CD4-positive, alpha-beta T cell treated with Interleukin-17A for 4 hours (primary cell): ENCODE results near the gene SEC24C.
"Not testable (repeated sequence)": the region's sequence is repeated elsewhere in the genome, so short reads cannot be mapped to it uniquely, and the experiment has no call there.

Experiments used
- DNase-seq: peaks from one replicate; pipeline ENCODE4 v3.0.0-alpha.2; 2020; ENCODE audit warnings: mixed read lengths

SEC24C gene, protein sequence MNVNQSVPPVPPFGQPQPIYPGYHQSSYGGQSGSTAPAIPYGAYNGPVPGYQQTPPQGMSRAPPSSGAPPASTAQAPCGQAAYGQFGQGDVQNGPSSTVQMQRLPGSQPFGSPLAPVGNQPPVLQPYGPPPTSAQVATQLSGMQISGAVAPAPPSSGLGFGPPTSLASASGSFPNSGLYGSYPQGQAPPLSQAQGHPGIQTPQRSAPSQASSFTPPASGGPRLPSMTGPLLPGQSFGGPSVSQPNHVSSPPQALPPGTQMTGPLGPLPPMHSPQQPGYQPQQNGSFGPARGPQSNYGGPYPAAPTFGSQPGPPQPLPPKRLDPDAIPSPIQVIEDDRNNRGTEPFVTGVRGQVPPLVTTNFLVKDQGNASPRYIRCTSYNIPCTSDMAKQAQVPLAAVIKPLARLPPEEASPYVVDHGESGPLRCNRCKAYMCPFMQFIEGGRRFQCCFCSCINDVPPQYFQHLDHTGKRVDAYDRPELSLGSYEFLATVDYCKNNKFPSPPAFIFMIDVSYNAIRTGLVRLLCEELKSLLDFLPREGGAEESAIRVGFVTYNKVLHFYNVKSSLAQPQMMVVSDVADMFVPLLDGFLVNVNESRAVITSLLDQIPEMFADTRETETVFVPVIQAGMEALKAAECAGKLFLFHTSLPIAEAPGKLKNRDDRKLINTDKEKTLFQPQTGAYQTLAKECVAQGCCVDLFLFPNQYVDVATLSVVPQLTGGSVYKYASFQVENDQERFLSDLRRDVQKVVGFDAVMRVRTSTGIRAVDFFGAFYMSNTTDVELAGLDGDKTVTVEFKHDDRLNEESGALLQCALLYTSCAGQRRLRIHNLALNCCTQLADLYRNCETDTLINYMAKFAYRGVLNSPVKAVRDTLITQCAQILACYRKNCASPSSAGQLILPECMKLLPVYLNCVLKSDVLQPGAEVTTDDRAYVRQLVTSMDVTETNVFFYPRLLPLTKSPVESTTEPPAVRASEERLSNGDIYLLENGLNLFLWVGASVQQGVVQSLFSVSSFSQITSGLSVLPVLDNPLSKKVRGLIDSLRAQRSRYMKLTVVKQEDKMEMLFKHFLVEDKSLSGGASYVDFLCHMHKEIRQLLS

DNA sequence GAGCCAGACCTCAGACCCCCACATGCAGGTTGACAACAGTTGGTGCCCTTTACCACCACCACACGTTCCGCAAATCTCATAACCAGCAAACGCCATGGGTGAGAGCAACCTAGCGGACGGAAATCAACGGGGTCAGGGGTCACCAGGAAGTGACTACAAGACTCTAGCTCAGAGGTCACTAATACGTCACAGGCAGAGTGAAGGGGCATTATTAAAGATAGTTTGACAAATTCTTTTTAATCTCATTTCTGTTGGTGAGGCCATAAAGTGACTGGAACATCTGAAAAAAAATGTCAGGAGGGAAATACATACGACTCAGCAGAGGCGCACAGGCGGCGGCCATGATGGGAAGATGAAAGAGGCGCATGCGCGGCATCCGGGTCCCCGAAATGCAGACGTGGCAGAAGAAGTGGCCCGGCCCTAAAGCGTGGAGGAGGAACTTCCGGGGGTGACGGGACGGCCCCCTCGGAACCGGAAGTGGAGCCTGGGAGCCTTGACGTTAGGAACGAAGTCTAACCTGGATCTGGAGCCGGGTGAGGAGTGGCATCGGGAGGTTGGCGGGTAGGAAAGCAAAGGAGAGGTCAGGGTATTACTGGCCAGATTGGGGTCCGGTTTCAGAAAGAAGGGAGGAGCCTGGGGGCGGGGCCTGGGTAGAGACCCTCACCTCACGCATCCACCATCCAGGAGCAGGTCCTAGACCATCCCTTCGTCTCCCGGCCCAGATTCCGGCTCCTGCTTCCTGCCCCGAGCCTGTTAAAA is at the start of gene SEC24C:
SEC24C (plus strand) TSS at position 468 of the 759 bp plus-strand sequence. CDS start 2,461 bp downstream, outside the sequence.
- peak; percentile 93 for DNase-seq

DNA sequence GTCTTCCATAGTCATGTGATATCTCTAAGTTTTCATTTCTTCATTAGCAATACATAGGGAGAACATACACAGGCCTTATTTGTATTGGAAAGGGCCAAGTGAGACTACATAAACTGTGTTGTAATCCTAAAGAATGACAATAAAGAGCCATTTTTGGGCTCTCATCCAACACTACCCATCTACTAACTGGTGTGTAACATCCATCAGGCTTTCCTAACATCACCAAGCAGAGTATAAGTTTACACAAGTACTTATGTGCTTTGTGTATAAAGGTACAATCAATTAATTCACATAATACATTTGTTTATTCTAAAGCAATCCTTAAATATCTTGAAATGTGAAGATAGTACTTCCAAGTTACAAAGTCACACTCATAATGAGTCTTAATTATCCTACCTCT is 48.9 kb upstream of the SEC24C start:
- DNase-seq, result not testable (repeated sequence)

DNA sequence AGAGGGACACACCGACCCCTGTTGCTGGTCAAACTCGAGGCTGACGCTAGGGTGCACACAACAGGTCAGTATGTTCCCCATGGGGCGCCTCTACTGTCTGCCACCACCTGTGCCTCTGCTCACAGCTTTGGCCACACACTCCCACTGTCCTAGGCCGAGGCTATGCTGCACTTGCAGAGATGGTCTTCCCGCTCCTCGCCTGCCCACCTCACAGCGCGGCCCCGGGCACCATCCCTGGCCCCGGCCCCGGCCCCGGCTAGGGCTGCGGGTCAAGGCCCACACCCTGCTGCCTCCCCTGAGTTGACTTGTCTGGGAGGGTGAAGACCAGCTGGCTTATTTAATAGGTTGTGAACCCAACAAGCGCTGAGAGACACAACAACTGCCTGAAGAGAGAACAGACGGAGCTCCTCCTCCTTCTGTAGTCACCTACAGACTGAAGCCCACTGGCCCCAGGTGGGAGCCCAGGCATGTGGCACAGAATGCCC is 46.5 kb upstream of the SEC24C start, which contains the start of gene AGAP5:
AGAP5 (minus strand) TSS at position 435 of the 485 bp plus-strand sequence; CDS start at position 81, 354 bp downstream.
- not testable (repeated sequence) for DNase-seq

DNA sequence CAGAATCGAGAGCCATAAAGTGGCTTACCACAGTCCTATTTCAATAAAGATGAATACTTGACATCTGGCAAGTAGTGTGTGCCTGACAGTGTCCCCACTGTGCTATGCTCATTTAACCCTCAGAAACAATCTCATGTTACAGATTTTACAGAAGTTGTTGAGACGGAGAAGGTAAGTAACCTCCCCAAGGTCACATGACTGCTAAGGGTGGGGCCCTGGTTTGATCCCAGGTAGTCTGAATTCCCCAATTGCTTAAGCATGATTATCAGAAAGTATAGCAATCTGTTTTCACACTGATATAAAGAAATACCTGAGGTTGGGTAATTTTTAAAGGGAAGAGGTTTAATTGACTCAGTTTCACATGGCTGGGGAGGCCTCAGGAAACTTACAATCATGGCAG is 45.4 kb upstream of the SEC24C start:
- DNase-seq, result not testable (repeated sequence)

DNA sequence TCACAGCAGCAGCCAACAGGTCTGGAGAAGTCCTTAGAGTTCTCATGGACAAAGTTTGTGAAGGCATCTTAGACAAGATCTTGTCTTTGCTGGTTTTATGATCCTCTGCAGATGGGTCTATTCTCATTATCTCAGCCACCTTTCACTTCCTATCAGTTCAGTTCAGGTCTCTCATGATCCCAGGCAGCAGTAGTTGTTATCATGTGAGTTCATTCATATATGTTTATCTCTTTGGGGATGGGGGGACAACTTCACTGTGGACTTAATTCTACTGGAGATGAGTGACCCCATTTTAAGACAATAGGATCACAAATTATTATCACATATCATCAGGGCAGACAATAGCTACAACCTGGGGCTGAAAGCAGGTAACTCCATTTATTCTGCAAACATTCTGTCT is 40.2 kb upstream of the SEC24C start:
- DNase-seq, result not testable (repeated sequence)

DNA sequence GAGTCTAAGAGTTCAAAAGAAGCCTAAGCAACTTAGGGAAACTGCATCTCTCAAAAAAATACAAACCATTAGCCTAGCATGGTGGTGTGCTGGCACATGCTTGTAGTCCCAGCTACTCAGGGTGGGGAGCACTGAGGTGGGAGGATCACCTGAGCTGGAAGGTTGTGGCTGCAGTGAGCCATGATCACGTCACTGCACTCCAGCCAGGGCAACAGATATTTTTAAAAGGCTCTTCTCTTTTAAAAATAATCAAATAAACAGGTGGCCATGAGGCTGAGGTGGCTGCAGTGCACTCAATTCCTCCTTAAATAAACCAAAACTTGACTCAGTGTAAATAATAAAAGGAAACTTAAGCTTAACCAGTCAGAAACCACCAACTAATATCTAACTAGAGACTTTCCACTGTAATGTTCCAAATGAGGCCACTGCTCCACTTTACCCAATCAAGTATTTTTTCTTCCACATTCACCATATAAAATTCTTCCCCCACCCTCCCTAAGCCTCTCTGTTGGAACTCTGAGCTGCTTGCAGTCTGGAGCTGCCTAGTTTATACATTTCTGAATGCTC is 38.6 kb upstream of the SEC24C start:
- DNase-seq, result not testable (repeated sequence)

DNA sequence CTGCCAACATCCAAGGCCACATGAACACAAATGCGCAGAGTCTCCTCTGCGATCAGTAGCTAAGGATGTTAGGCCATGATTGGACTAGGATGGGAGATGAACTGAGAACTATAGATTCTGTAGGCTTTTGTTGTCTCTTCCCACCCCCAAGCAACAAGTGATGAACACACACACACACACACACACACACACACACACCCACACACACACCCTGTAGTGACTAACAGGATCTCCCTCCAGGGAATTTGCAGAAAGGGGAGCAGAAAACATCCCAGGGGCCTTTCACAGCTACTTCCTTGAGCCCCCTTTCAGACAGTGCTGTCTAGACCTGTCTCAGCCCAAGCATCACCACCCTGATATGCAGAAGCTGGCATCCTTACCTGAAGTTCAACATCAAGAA is 37.7 kb upstream of the SEC24C start:
- DNase-seq, result not testable (repeated sequence)

DNA sequence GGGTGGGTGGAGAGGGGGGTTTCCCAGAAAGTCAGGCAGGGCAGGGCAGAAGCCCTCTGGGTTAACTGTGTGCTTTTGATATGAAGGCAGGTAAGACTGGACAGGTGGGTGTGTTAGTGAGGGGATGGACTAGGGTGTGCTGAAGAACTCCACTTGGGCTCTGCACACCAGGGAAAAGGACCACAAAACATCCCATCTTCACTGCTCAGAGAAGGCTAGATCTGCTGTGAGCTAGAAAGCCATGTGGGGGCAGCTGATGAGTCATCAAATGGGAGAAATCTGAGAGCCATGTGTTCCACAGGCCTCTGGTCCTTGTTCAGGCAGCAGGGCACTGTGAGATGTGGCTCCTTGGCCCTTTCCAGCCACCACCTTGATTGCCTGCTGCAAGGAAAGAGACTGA is 36.5 kb upstream of the SEC24C start:
- not testable (repeated sequence) for DNase-seq

DNA sequence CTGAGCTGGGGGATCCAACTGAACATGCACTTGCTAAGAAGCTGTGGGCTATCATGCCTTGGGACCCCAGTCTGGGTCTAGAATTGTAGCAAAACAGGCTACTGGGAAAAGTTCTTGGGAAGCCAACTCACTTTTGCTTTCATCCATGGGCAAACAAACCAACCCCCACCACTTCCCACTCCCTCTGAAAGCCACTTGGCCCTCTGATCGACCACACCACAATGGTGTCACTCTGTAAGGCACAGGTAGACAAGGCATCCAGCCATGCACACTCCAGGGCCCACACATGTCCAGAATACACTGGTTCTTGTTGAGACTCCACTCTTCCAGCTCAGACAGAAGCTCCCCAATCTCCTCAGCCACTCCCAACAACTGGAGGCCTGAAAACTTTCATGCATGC is 36.0 kb upstream of the SEC24C start:
- not testable (repeated sequence) for DNase-seq

DNA sequence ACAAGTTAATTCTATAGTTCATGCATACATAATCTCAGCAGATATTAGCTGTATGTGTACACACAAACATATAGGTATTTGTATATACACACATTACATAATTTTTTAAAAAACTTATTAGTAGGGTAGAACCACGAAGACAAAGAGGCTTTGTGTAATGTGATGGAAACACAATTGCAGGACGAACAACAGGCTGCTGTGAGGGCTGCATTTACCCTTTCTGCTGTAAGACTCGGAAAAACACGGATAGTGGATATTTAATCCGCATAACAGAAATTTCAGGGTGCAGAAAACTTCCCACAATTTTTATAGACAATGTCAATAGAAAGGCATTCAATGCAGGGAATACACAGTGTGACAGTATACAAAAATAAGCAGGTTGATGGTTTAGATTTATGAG is 32.5 kb upstream of the SEC24C start:
- not testable (repeated sequence) for DNase-seq

DNA sequence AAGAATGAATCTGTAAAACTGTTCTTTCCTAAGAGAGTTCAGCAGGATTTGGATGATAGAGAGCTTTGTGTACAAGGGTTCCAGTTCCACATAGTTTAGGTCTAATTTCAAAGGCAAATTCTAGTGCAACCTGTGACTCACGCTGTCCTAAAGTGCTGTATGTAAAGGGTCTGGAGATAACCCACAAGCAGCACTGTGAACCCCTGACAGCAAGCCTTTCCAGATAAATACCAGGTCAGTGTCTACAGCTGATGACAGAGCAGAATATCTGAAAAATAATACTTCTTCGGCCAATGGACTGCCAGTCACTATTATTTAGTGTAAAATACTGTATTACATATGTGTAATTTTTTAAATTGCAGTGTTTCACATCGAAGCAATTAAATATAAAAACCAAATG is 30.3 kb upstream of the SEC24C start:
- DNase-seq, result not testable (repeated sequence)

DNA sequence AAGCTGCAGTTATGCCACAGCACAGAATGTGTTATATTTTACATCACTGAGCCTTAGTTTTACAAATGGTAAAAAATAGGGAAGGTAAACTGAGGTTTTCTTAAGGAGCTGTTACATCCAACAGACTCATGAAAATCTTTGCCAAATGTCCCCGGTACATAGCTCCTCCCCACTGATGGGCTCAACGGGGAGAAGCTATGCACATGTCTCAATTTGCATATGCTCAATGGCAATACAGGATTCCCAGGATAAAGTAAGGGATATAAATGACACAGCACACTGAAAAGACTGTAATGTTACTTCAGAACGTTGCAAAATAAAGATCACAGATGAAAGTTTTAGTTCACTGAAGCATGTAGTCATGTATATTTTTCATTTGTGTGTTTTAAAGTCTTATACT is 29.7 kb upstream of the SEC24C start:
- DNase-seq, result not testable (repeated sequence)

DNA sequence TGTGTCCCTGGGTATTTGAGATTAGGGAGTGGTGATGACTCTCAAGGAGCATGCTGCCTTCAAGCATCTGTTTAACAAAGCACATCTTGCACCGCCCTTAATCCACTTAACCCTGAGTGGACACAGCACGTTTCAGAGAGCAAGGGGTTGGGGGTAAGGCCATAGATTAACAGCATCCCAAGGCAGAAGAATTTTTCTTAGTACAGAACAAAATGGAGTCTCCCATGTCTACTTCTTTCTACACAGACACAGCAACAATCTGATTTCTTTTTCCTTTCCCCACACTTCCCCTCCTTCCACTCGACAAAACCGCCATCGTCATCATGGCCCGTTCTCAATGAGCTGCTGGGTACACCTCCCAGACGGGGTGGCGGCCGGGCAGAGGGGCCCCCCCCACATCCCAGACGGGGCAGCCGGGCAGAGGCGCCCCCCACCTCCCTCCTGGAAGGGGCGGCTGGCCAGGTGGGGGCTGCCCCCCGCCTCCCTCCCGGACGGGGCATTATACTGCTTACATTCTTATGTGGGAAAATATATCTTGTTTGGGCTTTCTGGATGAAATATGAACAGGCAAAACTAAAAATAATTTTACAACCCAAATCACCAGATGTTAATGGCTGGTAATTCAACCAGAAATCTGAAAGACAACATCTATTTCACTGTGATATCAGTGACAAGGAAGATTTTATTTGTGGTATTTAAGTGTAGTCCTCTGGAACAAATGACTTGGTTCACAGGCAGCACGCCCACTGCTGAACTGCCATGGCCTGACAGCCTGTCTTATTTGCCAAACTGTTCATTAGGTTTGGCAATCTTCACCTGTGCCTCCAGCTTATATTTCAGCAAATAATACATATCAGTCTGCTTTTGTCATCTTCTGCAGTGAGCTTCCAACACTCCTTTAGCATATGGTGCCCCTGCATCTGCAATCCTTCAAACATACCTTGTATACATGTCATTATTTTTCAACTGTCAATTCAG is 28.7 kb upstream of the SEC24C start:
- DNase-seq, result not testable (repeated sequence)

DNA sequence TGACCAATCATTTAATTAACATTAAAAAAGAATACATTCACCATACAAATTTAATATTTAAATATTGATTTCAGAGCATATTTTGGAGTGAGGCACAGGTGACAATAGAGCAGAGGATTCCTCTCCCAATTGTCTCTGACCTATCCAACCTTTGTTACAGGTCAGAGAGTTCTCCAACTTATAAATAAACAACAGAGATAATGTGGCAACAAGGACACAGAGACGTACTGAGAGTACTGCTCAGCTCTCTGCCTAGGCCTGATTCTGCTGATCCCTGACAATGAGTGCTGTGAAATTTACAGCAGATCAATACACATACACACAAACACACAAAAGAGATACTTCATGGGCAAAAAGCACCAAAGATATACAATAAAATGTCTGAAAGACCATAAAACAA is 27.9 kb upstream of the SEC24C start:
- no peak for DNase-seq

DNA sequence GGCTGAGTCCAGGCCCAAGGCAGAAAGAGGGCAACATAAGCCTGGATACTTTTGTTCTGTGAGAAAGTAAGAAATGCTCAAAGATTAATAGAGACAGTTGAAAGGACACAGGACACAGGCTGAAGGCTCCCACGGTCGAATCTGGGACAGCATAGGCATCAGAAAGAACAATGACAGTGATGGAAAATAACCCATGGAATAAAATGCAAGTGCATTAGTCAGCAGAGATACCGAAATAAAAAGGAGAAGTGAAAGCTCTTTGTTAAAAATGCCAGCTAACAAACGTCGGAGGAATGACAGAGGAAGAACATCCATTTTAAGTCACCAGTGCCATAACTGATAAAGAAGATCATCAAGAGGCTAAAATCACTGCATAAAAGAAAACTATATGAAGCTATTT is 26.6 kb upstream of the SEC24C start:
- DNase-seq, result no peak

DNA sequence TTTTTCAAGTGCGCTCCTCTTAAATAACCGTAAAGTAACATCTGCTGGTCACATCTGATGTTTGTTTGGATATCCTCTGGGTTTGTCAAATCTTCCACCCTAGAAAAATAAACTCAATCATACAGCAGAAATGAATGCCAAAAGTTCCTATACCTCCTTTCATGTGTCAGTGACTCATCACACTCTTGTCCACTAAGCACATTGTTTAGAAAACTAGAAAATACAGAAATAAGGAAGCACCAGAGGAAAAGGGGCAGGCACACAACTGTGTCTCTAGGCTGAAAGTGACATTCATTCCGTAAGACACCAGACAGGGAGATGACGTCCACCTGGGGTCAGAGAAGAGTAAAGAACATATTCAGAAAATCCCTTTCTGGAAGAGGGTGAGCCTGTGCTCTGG is 23.6 kb upstream of the SEC24C start:
- not testable (repeated sequence) for DNase-seq

DNA sequence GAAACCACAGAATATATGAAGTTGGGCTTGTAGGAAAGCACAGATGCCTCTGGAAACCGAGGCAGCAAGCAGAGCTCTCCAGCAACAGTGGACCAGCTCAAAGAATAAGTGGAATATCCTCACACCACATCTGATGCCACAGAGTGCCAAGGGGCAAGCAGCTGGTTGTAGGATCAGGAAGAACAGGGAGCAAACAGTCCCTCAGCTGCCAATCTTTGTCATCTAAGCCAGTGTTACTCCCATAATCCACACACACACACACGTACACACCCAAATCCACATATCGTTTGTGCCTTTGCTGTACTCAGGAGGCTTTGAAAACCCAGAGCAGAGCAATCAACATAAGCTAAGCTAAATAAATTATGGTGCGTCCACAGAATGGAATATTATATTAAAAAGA is 20.7 kb upstream of the SEC24C start:
- no peak for DNase-seq

DNA sequence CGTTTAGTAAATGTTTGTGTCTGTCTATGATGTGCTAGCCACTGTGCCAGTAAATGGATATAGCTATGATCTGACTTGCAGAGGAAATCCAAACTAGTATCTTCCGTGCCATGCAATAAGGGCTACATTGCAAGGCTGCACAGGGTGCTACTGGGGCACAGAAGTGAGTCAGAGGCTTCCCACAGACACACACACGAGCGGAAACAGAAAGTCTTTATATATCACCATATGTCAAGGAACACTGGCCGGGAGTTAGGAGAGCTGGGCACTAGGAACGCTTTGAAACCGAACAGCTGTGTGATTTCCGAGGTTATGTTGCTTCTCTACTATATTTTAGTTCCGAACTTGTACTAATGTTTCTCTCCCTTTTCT is 14.4 kb upstream of the SEC24C start:
- DNase-seq, result peak; percentile 44

DNA sequence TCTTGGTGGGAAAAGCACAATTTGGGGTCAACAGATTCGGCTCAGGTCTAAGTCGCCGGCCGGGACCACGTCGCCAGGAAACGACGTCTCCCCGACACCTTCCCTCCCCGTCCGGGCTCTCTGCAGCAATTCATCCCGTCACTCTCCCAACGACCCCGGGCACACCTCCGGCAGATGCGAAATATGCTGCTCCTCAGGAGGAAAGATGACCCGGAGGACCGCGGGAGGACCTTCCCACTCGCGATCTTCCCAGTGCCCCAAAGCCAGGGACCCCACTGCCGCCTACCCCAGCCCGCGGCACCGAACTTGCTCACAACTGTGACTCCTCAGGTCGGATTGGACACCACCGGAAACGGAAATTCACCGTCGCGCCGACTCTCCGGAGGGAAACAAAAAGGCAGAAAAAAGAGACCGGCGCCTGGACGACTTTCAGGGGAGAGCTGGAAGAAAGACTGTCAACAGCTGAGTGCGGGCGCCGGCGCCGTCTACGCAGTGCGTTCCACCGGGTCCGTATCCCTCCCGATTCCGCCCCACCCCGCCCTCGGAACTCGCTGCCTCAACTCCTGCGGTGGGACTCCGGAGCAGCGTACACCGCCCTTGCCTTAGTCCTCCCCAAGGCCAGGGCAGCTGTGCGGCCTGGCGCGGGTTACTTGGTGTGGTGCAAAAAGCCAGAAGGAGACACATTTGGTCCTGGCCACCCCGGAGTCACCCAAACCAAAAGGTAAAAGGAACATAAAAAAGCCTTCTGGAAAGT is 13.8 kb upstream of the SEC24C start:
- peak; percentile 87 for DNase-seq
